H1 (cell line): ENCODE measurements around the gene DOCK9. TPM values are rescaled to one million over a fixed set of nuclear protein-coding genes. Genes with fewer than 3 reads are reported as not detected.

Source experiments
- CTCF ChIA-PET: fragments of 300-600 bp; sonication (Branson Sonifier 250); formaldehyde crosslinking; loops from one replicate; lab custom pipeline; 2021; ENCODE audit not compliant: partially characterized antibody; lab: Charles Lee
- POLR2A ChIA-PET: fragments of 300-600 bp; sonication (Branson Sonifier 250); formaldehyde crosslinking; loops from one replicate; lab custom pipeline; 2021; ENCODE audit warnings: inconsistent platforms; ENCODE audit not compliant: partially characterized antibody; lab: Charles Lee
- DNase-seq, 2 experiments: peaks; one replicate each; pipeline versions ENCODE4 v3.0.0 to v3.0.0-alpha.2; 2010 to 2022; ENCODE audit warnings: low spot score in 2 of 2, low read depth in 1 of 2, mixed read lengths in 1 of 2
- FAIRE-seq: peaks from 2 replicates; lab custom pipeline; 2011; peaks lifted over from hg19 to GRCh38; lab: Jason Lieb, UNC
- H2AFZ ChIP-seq: 2 replicates; pipeline ENCODE4 v1.8.1; 2012; ENCODE audit warnings: low read length, inconsistent platforms
- H2AK5ac ChIP-seq: 2 replicates; pipeline ENCODE4 v1.6.1; 2013; ENCODE audit warnings: low read depth, low read length
- H2BK120ac ChIP-seq: replicated peaks from 2 replicates; pipeline ENCODE3; 2013; ENCODE audit warnings: low read depth, low read length, inconsistent platforms
- H2BK12ac ChIP-seq: 2 replicates; pipeline ENCODE4 v1.6.1; 2013; ENCODE audit warnings: low read depth, low read length
- H2BK15ac ChIP-seq: 2 replicates; pipeline ENCODE4 v1.6.1; 2013; ENCODE audit warnings: low read length
- H2BK20ac ChIP-seq: 2 replicates; pipeline ENCODE4 v1.6.1; 2013; ENCODE audit warnings: low read length
- H2BK5ac ChIP-seq: 2 replicates; pipeline ENCODE4 v1.6.1; 2013; ENCODE audit warnings: low read depth, low read length
- H3K14ac ChIP-seq: 2 replicates; pipeline ENCODE4 v1.6.1; 2013; ENCODE audit warnings: inconsistent platforms; ENCODE audit not compliant: insufficient read length
- H3K18ac ChIP-seq: 2 replicates; pipeline ENCODE4 v1.6.1; 2013; ENCODE audit warnings: low read length; ENCODE audit errors: extremely low read depth
- H3K23ac ChIP-seq: 2 replicates; pipeline ENCODE4 v1.6.1; 2013; ENCODE audit warnings: inconsistent platforms; ENCODE audit not compliant: insufficient read length
- H3K23me2 ChIP-seq: 2 replicates; pipeline ENCODE4 v1.6.1; 2013; ENCODE audit warnings: low read depth, low read length
- H3K27ac ChIP-seq: 2 replicates; pipeline ENCODE4 v1.6.1; 2011; ENCODE audit warnings: low read depth, low read length, inconsistent platforms
- H3K27me3 ChIP-seq, 4 experiments: replicated peaks in 1 of 4; 1 replicate in 1 of 4; 2 replicates in 3 of 4; pipeline versions ENCODE4 v1.6.1 to v1.8.1; 2011 to 2013; ENCODE audit warnings: low read length in 3 of 4, mild to moderate bottlenecking in 3 of 4, inconsistent platforms in 2 of 4, mixed read lengths in 2 of 4, moderate library complexity in 1 of 4; ENCODE audit not compliant: control insufficient read depth in 3 of 4, insufficient read depth in 3 of 4; ENCODE audit errors: extremely low read depth in 1 of 4
- H3K36me3 ChIP-seq, 4 experiments: 2 replicates each; pipeline versions ENCODE4 v1.6.1 to v1.8.1; 2011 to 2013; ENCODE audit warnings: mild to moderate bottlenecking in 4 of 4, low read length in 3 of 4, moderate library complexity in 2 of 4, control low read depth in 1 of 4, inconsistent platforms in 1 of 4; ENCODE audit not compliant: insufficient read depth in 4 of 4, control insufficient read depth in 2 of 4
- H3K4ac ChIP-seq: replicated peaks from 2 replicates; pipeline ENCODE3; 2013; ENCODE audit warnings: low read length, low read depth, mixed read lengths, inconsistent platforms; ENCODE audit not compliant: insufficient read length
- H3K4me1 ChIP-seq, 4 experiments: replicated peaks in 1 of 4; 1 replicate in 1 of 4; 2 replicates in 3 of 4; pipeline versions ENCODE4 v1.6.1 to v1.8.1; 2011 to 2013; ENCODE audit warnings: low read length in 3 of 4, inconsistent platforms in 2 of 4, mixed read lengths in 1 of 4; ENCODE audit not compliant: insufficient read depth in 4 of 4, control insufficient read depth in 3 of 4
- H3K4me2 ChIP-seq, 2 experiments: 2 replicates each; pipeline versions ENCODE4 v1.6.1 to v1.8.1; 2011 to 2013; ENCODE audit warnings: low read depth in 2 of 2, low read length in 2 of 2, control low read depth in 1 of 2, inconsistent platforms in 1 of 2, mild to moderate bottlenecking in 1 of 2; ENCODE audit not compliant: insufficient read depth in 1 of 2
- H3K4me3 ChIP-seq, 4 experiments: fragments of 200-600, 300-600 bp in 1 of 4; sonication (generic), shearing (Covaris generic), sonication (Bioruptor Twin) in 1 of 4; 2 replicates each; pipeline versions ENCODE4 v1.5.1 to v1.8.1; 2011 to 2016; ENCODE audit warnings: low read length in 4 of 4, low read depth in 3 of 4, control low read depth in 2 of 4, inconsistent platforms in 2 of 4, mild to moderate bottlenecking in 2 of 4, mixed read lengths in 1 of 4, moderate library complexity in 1 of 4; ENCODE audit not compliant: insufficient read depth in 2 of 4; ENCODE audit errors: extremely low read depth in 1 of 4
- H3K56ac ChIP-seq: replicated peaks from 2 replicates; pipeline ENCODE3; 2013; ENCODE audit warnings: low read depth, mild to moderate bottlenecking, mixed read lengths, low read length, inconsistent platforms; ENCODE audit not compliant: insufficient read length
- H3K79me1 ChIP-seq: 2 replicates; pipeline ENCODE4 v1.6.1; 2013; ENCODE audit warnings: low read depth, low read length, control low read depth
- H3K79me2 ChIP-seq, 2 experiments: 2 replicates each; pipeline versions ENCODE4 v1.6.1 to v1.8.1; 2012 to 2013; ENCODE audit warnings: low read length in 2 of 2, mild to moderate bottlenecking in 2 of 2, inconsistent platforms in 1 of 2; ENCODE audit not compliant: insufficient read depth in 2 of 2, control insufficient read depth in 1 of 2
- H3K9ac ChIP-seq, 4 experiments: replicated peaks in 1 of 4; 1 replicate in 1 of 4; 2 replicates in 3 of 4; pipeline versions ENCODE4 v1.6.1 to v1.8.1; 2011 to 2013; ENCODE audit warnings: low read depth in 3 of 4, low read length in 3 of 4, control low read depth in 2 of 4, mild to moderate bottlenecking in 2 of 4, moderate library complexity in 2 of 4, inconsistent platforms in 1 of 4; ENCODE audit errors: extremely low read depth in 1 of 4
- H3K9me3 ChIP-seq, 2 experiments: 2 replicates each; pipeline versions ENCODE4 v1.6.1 to v1.8.1; 2012 to 2013; ENCODE audit warnings: mild to moderate bottlenecking in 2 of 2, moderate library complexity in 2 of 2, control low read depth in 1 of 2, inconsistent platforms in 1 of 2, low read depth in 1 of 2, low read length in 1 of 2, mixed read lengths in 1 of 2; ENCODE audit not compliant: insufficient read depth in 2 of 2
- H4K20me1 ChIP-seq, 2 experiments: replicated peaks in 1 of 2; 2 replicates each; pipeline versions ENCODE3 to v1.8.1; 2011 to 2013; ENCODE audit warnings: inconsistent platforms in 2 of 2, low read length in 2 of 2, mild to moderate bottlenecking in 1 of 2; ENCODE audit not compliant: insufficient read depth in 2 of 2, control insufficient read depth in 1 of 2
- H4K5ac ChIP-seq: 2 replicates; pipeline ENCODE4 v1.6.1; 2013; ENCODE audit warnings: low read length, low read depth, mixed read lengths, inconsistent platforms; ENCODE audit not compliant: insufficient read length
- H4K8ac ChIP-seq: 2 replicates; pipeline ENCODE4 v1.8.0; 2013; ENCODE audit warnings: mild to moderate bottlenecking, moderate library complexity, low read length, inconsistent platforms; ENCODE audit not compliant: insufficient read depth; ENCODE audit errors: extremely low read depth
- H4K91ac ChIP-seq: replicated peaks from 2 replicates; pipeline ENCODE3; 2013; ENCODE audit warnings: low read length, mixed read lengths, inconsistent platforms; ENCODE audit not compliant: insufficient read length
- ASH2L ChIP-seq: fragments of 200-600, 300-600 bp; sonication (generic); IDR thresholded peaks from one replicate; pipeline ENCODE4 v1.7.1; 2017; ENCODE audit warnings: low read length
- BACH1 ChIP-seq: IDR thresholded peaks from 2 replicates; pipeline ENCODE4 v1.6.1; 2012; ENCODE audit warnings: low read length, improper control_type of control experiment
- HDAC2 ChIP-seq, 2 experiments: fragments of 300-600 bp in 1 of 2; sonication (generic) in 1 of 2; IDR thresholded peaks; 2 replicates each; pipeline ENCODE4 v1.6.1; 2011 to 2012; ENCODE audit warnings: low read depth in 2 of 2, low read length in 2 of 2, mild to moderate bottlenecking in 2 of 2, moderate library complexity in 2 of 2, borderline replicate concordance in 1 of 2, inconsistent platforms in 1 of 2
- HDAC6 ChIP-seq: IDR thresholded peaks from one replicate; pipeline ENCODE4 v1.7.1; 2012; ENCODE audit warnings: low read depth, mild to moderate bottlenecking, inconsistent platforms, low read length, moderate library complexity
- KDM5A ChIP-seq: fragments of 200-600 bp; IDR thresholded peaks from 2 replicates; pipeline ENCODE4 v1.7.1; 2012; ENCODE audit warnings: mild to moderate bottlenecking, low read length, inconsistent platforms, mixed read lengths
- MAFK ChIP-seq: IDR thresholded peaks from 2 replicates; pipeline ENCODE4 v1.6.1; 2012; ENCODE audit warnings: low read depth, mild to moderate bottlenecking, improper control_type of control experiment, low read length
- POLR2AphosphoS5 ChIP-seq: IDR thresholded peaks from 2 replicates; pipeline ENCODE4 v1.6.1; 2011; ENCODE audit warnings: low read depth, low read length
- RFX5 ChIP-seq: IDR thresholded peaks from 2 replicates; pipeline ENCODE4 v1.6.1; 2011; ENCODE audit warnings: low read depth, low read length, improper control_type of control experiment, borderline replicate concordance
- RXRA ChIP-seq: IDR thresholded peaks from 2 replicates; pipeline ENCODE4 v1.6.1; 2011; ENCODE audit warnings: low read depth, mild to moderate bottlenecking, low read length, moderate library complexity; ENCODE audit not compliant: insufficient read depth
- SRF ChIP-seq: IDR thresholded peaks from 2 replicates; pipeline ENCODE4 v1.6.1; 2011; ENCODE audit warnings: mild to moderate bottlenecking, low read depth, low read length, moderate library complexity
- TCF12 ChIP-seq: IDR thresholded peaks from 2 replicates; pipeline ENCODE4 v1.6.1; 2011; ENCODE audit warnings: low read depth, mild to moderate bottlenecking, low read length
- USF2 ChIP-seq: IDR thresholded peaks from 2 replicates; pipeline ENCODE4 v1.6.1; 2011; ENCODE audit warnings: low read length, improper control_type of control experiment
- YY1 ChIP-seq: IDR thresholded peaks from 2 replicates; pipeline ENCODE4 v1.6.1; 2011; ENCODE audit warnings: low read depth, mild to moderate bottlenecking, low read length
- WGBS, 2 experiments: shearing (Covaris generic) in 1 of 2; methylation state at CpG; one replicate each; pipeline versions ENCODE4 v1.1.6 to v1.1.7; 2013 to 2015; ENCODE audit warnings: low lambda C conversion rate in 2 of 2, mixed read lengths in 2 of 2, inconsistent platforms in 1 of 2, low coverage in 1 of 2, missing lambda C conversion rate in 1 of 2; ENCODE audit not compliant: insufficient replicate concordance in 2 of 2, insufficient coverage in 1 of 2, insufficient read length in 1 of 2; ENCODE audit errors: extremely low coverage in 1 of 2, missing lambda C conversion rate in 1 of 2; 5-methylcytosine and 5-hydroxymethylcytosine counted together
- polyA plus RNA-seq, 7 experiments: library from polyadenylated mRNA; depleted of rRNA in 3 of 7; stranded (reverse) in 5 of 7; unstranded in 2 of 7; fragments of >200 nt in 5 of 7; fragments of 200-250 nt in 2 of 7; gene quantifications; 1 replicate in 5 of 7; 2 replicates in 1 of 7; 4 replicates in 1 of 7; pipeline versions ENCODE4 v1.2.1 to v1.2.3, GENCODE V29; 2011 to 2013; ENCODE audit warnings: missing spikeins in 2 of 7, mixed read lengths in 2 of 7
- total RNA-seq: library from RNA; stranded (reverse); fragmentation: NEBNext Ultra II Directional; extraction: Animal tissue kit (Norgen Biotek cat#: 25700); gene quantifications from 2 replicates; pipeline ENCODE4 v1.2.1, GENCODE V29; 2021

The DOCK9 gene
- total and polyA plus RNA-seq, 2 of the 8 experiments (the other 6 are each of a cell fraction or from before 2014, with no cell fraction given), result 21.6 to 31.5 TPM

GRCh38 chr13:98804336-98804855 is 173.5 kb downstream of the DOCK9 start:
- H4K8ac ChIP-seq, result no peak overlapping the region
- H3K4me2 ChIP-seq, result no peak overlapping the region
- no peak overlapping the region for H2BK120ac ChIP-seq
- H3K27me3 ChIP-seq, result no peaks in the 10 kb centered on the region
- H4K91ac ChIP-seq, result no peak overlapping the region
- no peak overlapping the region for H2BK12ac ChIP-seq
- TF ChIP-seq BACH1 (no peak), MAFK (no peak), USF2 (no peak), YY1 (no peak), RFX5 (no peak), SRF (no peak), HDAC2 (IDR thresholded peaks at IDR 0.05; ENCODE audit: borderline replicate concordance in 1 of 2, low read depth in 2 of 2, low read length in 2 of 2) (no peak), TCF12 (no peak), POLR2AphosphoS5 (no peak), KDM5A (no peak), RXRA (no peak), HDAC6 (no peak), ASH2L (no peak)
- TF ChIP-seq, all 59 proteins: peak for 0
- Histone ChIP-seq H3K56ac (no peak overlapping the region), H3K23me2 (no peaks in the 10 kb centered on the region), H2BK15ac (no peak overlapping the region), H3K9ac (no peak overlapping the region), H2BK20ac (no peak overlapping the region), H3K18ac (no peak overlapping the region), H3K79me1 (no peaks in the 10 kb centered on the region), H4K20me1 (no peaks in the 10 kb centered on the region), H3K79me2 (no peaks in the 10 kb centered on the region), H3K9me3 (no peaks in the 10 kb centered on the region), H3K23ac (no peak overlapping the region), H4K5ac (no peak overlapping the region), H3K4me1 (peaks cover 0 to 8% (median 5%) of the 10 kb centered on the region in 4 experiments; a peak in 6 of 7 replicates), H2AFZ (no peak overlapping the region), H3K14ac (no peak overlapping the region), H2AK5ac (no peak overlapping the region), H2BK5ac (no peak overlapping the region), H3K27ac (no peak overlapping the region), H3K4ac (no peak overlapping the region), H3K36me3 (no peaks in the 10 kb centered on the region), H3K4me3 (no peak overlapping the region)
- FAIRE-seq (no peak), DNase-seq (peak in 1 of 2 experiments; percentile 35)
- ChIA-PET POLR2A (no interaction called here), CTCF (interaction anchor here (1.0 to 4.5 kb wide), 6 partner anchors 9 to 38 kb away, joined by 3 to 25 read pairs (median 4); no protein-coding TSS in a partner anchor)
- WGBS, 2 experiments, result 81% methylated on average over 9 of the region's 9 CpGs; no CpG with 5 or more reads in 1 of the 2 experiments
